HS-27A (cell line): ENCODE results near the gene ALG12.

ENCODE experiments used
- DNase-seq: peaks from one replicate; pipeline ENCODE4 v3.0.0-alpha.2; 2012; ENCODE audit warnings: low read depth, missing footprints

The ALG12 gene

DNA sequence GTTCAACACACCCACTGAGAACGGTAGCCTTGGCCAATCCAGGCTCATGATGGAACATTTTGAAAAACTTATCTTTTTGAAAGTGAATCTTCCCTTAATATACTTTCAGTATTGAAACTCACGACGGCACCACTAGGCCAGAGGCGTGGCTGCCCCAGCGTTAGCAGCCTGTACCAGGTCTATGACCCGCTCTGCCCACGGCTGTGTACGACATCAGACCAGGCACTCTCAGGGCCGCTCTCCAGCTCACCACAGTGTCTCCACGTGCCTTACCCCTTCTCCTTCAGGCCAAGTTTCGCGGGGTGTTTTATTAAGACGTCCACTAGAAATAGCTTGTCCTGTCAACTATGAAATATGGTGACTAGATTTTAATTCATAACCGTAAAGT is 31.2 kb downstream of the ALG12 start:
- DNase-seq, result no peak

GRCh38 chr22:49886346-49887063 is 31.7 kb downstream of the ALG12 start:
- no peak for DNase-seq

GRCh38 chr22:49885881-49886280 is 32.4 kb downstream of the ALG12 start:
- no peak for DNase-seq

DNA sequence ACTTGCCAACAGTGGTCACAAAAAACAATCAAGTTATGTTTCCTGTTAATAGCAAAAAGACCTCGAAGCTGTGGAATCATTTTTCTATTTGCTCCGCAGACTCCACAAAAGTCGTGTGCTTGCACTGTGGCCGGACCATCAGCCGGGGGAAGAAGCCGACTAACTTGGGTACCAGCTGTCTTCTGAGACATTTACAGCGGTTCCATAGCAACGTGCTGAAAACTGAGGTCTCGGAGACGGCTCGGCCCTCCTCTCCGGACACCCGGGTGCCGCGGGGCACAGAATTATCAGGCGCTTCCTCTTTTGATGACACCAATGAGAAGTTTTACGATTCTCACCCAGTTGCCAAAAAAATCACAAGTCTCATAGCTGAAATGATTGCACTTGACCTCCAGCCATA is 33.0 kb downstream of the ALG12 start:
- no peak for DNase-seq

GRCh38 chr22:49884503-49885260 is 33.6 kb downstream of the ALG12 start:
- no peak for DNase-seq

DNA sequence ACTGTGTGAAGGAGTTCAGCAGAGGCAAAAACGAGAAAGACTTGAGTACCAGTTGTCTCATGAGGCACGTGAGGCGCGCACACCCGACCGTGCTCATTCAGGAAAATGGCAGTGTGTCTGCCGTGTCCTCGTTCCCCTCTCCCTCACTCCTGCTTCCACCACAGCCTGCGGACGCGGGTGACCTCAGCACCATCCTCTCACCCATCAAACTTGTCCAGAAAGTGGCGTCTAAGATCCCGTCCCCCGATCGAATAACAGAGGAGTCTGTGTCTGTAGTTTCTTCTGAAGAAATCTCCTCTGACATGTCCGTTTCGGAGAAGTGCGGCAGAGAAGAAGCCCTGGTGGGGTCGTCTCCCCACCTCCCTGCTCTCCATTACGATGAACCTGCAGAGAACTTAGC is 34.2 kb downstream of the ALG12 start:
- no peak for DNase-seq

DNA sequence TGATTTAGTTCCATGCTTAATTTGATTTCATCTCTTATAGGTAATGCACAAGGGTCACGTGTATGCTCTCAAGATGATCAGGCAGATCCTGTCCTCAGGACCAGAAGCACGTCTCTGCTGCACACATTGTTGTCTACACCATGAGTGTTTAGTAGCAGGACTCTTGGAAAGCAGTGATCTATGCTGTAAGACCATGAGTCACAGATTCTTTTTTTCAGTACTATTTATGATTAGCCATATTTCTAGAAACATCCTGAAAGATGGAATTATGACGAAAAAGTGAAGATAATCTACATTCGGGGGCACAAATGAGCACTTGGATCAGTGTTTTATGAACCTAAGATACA is 35.0 kb downstream of the ALG12 start:
- no peak for DNase-seq

DNA sequence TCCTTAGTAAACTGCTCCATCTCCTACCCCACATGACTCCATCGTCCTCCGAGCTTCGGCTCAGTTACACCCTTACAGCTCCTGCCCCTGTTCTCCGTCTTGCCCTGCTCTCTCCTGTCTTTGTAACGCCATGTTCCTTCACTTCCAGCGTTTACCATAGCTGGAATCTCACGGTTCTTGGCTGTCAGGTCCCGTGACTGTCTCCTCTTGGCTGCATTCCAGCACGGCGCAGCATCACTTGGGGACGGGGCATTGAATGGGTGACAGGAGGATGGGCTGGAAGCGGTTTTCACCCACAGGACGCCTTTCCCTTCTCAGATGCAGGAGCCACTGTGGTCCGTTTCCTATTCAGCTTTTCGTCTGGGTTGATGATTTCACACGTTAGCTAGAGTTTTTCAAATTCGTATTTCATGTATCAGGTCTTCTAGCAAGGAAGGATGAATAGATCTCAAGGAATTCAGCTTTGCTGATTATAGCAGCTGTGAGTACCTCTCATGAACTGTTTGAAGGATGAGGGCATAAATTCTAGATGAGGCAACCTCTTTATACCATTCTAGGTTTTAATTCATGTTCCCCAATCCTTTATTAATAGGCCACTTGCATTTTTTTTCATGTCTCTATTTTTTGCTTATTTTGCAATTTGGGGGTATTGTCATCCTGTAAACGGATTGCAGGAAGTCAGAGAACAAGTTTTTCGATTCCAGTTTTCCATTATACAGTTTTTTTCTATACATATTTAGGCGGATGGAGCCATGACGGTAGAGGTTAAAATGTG is 35.5 kb downstream of the ALG12 start:
- no peak for DNase-seq

GRCh38 chr22:49881856-49882255 is 36.4 kb downstream of the ALG12 start:
- DNase-seq, result no peak

DNA sequence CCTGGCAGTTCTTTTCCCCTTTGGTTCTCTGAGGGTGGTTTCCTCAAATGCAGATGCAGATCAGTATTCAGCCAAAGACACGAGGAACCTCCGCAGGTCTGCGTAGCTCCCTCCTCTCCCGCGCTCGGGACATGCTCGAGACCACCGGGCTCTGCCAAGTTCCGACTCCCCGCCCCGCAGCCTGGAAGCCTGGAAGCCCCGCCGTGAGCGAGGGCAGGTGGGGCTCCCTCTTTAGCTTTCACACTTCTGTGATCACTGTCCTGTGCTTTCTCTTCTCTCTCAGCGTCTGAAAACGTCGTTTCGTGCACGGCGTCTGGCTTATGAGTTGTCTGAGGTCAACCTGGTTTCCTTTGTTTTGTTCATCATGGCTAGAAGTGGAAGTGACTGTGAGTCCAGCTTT is 38.0 kb downstream of the ALG12 start:
- no peak for DNase-seq

DNA sequence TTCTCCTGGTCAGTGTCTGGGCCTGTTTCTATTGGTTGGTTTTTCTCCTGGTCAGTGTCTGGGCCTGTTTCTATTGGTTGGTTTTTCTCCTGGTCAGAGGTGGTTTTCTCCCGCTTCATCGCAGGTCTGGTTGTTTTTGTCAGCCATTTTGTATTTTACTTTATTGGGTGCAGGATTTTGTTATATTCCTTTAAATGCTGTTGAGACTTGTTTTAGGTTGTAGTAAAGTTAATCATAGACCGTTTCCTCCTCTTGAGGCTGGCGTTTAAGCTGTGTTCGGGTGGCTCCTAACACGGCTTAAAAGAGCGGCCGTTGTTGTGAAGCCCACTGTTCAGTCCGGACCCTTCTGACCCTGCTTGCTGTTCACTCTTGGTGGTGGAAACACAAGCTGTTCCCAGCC is 38.4 kb downstream of the ALG12 start:
- no peak for DNase-seq

DNA sequence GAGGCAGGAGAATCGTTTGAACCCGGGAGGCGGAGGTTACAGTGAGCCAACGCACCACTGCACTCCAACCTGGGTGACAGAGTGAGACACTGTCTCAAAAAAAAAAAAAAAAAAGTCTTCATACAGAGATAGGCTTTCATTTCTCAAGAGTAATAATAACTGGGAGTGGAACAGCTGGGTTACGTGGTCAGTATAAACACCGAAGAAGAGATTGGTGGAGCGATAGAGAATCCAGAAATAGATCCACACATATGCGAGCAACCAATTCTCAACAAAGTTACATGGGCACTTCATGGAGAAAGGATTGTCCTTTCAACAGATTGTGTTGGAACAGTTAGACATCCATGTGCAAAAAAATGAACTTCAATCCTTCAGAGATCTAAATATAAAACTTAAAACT is 40.0 kb downstream of the ALG12 start:
- no peak for DNase-seq

GRCh38 chr22:49877642-49878041 is 40.6 kb downstream of the ALG12 start:
- DNase-seq, result no peak

GRCh38 chr22:49873228-49873940 is 44.9 kb downstream of the ALG12 start:
- DNase-seq, result no peak

DNA sequence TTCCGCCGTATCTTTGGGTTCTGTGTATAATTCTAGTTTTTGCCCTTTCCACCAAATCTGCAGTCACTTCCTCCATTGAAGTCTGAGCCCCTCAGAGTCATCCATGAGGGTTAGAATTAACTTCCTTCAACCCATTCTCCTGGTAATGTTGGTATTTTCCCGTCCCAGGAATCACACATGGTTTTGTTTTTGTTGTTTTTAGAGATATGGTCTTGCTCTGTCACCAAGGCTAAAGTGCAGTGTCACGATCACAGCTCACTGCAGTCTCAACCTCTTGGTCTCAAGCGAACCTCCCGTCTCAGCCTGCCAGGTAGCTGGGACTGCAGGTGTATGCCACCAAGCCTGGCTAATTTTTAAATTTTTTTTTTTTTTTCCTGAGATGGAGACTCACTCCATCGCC is 45.9 kb downstream of the ALG12 start:
- no peak for DNase-seq

DNA sequence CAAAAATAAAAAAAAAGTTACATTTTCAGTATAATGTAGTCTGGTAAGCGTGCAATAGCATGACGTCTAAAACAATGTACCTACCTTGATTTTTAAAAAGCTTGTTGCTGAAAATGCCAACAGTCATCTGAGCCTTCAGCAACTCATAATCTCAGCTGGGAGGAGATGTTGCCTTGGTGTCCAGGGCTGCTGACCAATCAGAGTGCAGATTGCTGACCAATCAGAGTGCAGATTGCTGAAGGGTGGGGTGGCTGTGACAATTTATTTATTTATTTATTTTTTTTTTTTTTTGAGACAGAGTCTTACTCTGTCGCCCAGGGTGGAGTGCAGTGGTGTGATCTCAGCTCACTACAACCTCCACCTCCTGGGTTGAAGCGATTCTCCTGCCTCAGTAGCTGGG is 46.8 kb downstream of the ALG12 start:
- no peak for DNase-seq

DNA sequence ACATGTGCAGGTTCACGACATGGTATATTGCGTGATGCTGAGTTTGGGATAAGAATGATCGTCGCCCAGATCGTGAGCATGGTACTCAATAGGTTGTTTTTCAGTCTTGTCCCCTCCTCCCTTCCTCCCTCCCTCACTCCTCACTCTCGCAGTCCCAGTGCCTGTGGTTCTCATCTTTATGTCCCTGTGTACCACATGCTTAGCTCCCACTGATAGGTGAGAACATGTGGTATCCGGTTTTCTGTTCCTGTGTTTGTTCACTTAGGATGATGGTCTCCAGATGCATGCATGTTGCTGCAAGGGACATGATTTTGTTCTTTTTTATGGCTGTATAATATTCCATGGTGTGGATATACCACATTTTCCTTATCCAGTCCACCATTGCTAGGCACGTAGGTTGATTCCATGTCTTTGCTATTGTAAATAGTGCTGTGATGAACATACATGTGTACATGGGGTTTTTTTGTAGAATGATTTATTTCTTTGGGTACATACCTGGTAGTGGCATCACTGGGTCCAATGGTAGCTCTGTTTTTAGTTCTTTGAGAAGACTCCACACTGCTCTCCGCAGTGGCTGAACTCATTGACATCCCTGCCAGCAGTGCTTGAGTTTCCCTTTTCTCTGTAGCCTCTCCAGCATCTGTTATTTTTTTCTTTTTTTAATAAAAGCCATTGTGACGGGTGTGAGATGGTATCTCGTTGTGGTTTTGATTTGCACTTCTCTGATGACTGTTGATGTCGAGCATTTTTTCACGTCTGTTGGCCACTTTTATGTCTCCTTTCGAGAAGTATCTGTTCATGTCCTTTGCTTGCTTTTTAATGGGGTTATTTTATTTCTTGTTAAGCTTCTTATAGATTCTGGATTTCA is 48.2 kb downstream of the ALG12 start:
- DNase-seq, result no peak

GRCh38 chr22:49869086-49869830 is 49.0 kb downstream of the ALG12 start:
- DNase-seq, result no peak

- DNase-seq, result no peak
Observed at GRCh38 chr22:49867303-49868265, 50.7 kb downstream of the ALG12 start.

DNA sequence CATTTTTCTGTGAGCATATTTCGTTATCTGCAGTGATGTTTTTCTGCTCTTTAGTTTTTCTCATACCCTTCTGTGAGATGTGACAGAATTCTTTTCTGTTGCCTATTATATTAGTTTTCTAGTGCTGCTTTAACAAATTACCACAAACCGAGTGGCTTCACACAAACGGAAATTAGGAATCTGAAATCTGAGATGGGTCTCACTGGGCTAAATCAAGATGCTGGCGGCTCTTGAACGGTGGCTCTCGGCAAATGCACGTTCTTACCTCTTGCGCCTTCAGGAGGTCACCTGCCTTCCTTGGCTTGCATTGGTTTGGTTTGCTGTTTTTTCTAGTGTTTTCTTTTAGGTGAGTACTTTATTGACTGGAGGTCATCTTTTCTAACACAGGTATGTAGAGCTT is 51.6 kb downstream of the ALG12 start:
- no peak for DNase-seq
